Activated CD4-positive, alpha-beta T cell treated with anti-CD3 and anti-CD28 coated beads, Interleukin-2, amount 10 ng/mL, durations not matched to agents 7 days and 5 days (primary cell): ENCODE measurements around the gene MTUS2. TPM values are rescaled to one million over a fixed set of nuclear protein-coding genes. Genes with fewer than 3 reads are reported as not detected.
"Not testable (repeated sequence)": the region's sequence is repeated elsewhere in the genome, so short reads cannot be mapped to it uniquely, and the experiment has no call there.

ENCODE experiments used
- CTCF ChIA-PET: fragments of 350-600 bp; sonication (Branson Sonifier 250); formaldehyde crosslinking; loops from one replicate; lab custom pipeline; 2021; ENCODE audit warnings: antibody characterized with exemption; lab: Charles Lee
- POLR2A ChIA-PET: fragments of 350-600 bp; sonication (Branson Sonifier 250); formaldehyde crosslinking; loops from one replicate; lab custom pipeline; 2021; ENCODE audit warnings: antibody characterized with exemption; lab: Charles Lee
- DNase-seq: peaks from one replicate; pipeline ENCODE4 v3.0.0-alpha.2; 2020
- H3K27ac Mint-ChIP-seq: one replicate; pipeline ENCODE4 v1.8.0; 2021; ENCODE audit warnings: mild to moderate bottlenecking, moderate library complexity, mixed read lengths
- H3K27me3 Mint-ChIP-seq: one replicate; pipeline ENCODE4 v1.8.0; 2021; ENCODE audit warnings: mixed read lengths
- H3K36me3 Mint-ChIP-seq: one replicate; pipeline ENCODE4 v1.8.0; 2021; ENCODE audit warnings: low read depth, mixed read lengths
- H3K4me1 Mint-ChIP-seq: one replicate; pipeline ENCODE4 v1.8.0; 2021; ENCODE audit warnings: mixed read lengths
- H3K4me3 Mint-ChIP-seq: one replicate; pipeline ENCODE4 v1.8.0; 2021; ENCODE audit warnings: mild to moderate bottlenecking, moderate library complexity, mixed read lengths
- H3K9me3 Mint-ChIP-seq: one replicate; pipeline ENCODE4 v1.8.0; 2021; ENCODE audit warnings: mixed read lengths
- total RNA-seq, 2 experiments: library from RNA; stranded (reverse); gene quantifications; one replicate each; pipeline ENCODE4 v1.2.3, GENCODE V29; 2021

The MTUS2 gene
- total RNA-seq, 2 experiments from 2014 or later = not detected

- Mint-ChIP-seq H3K27me3 (peaks cover 2% of the 10 kb centered on the region), H3K4me3 (no peak overlapping the region), H3K27ac (no peak overlapping the region), H3K36me3 (no peaks in the 10 kb centered on the region), H3K4me1 (no peaks in the 10 kb centered on the region), H3K9me3 (no peaks in the 10 kb centered on the region)
- no peak for DNase-seq
- ChIA-PET CTCF (no interaction called here), POLR2A (no interaction called here)
Observed at GRCh38 chr13:28983641-28984040, 163.5 kb downstream of the MTUS2 start.

- Mint-ChIP-seq H3K27ac (no peak overlapping the region), H3K27me3 (peaks cover 2% of the 10 kb centered on the region), H3K36me3 (no peaks in the 10 kb centered on the region), H3K4me3 (no peak overlapping the region), H3K9me3 (peaks cover 2% of the 10 kb centered on the region), H3K4me1 (no peaks in the 10 kb centered on the region)
- ChIA-PET POLR2A (no interaction called here), CTCF (no interaction called here)
- DNase-seq = no peak
Observed at GRCh38 chr13:28984326-28984725, 164.2 kb downstream of the MTUS2 start.

- no peak for DNase-seq
- H3K9me3 Mint-ChIP-seq = peaks cover 3% of the 10 kb centered on the region
- H3K27ac Mint-ChIP-seq = no peak overlapping the region
- no peak overlapping the region for H3K4me3 Mint-ChIP-seq
- peaks cover 2% of the 10 kb centered on the region for H3K27me3 Mint-ChIP-seq
- no peaks in the 10 kb centered on the region for H3K4me1 Mint-ChIP-seq
- ChIA-PET CTCF (no interaction called here), POLR2A (no interaction called here)
- no peaks in the 10 kb centered on the region for H3K36me3 Mint-ChIP-seq
Observed at GRCh38 chr13:28984825-28985224, 164.7 kb downstream of the MTUS2 start.

GRCh38 chr13:28990378-28990777, 170.2 kb downstream of the MTUS2 start:
- H3K27ac Mint-ChIP-seq, H3K27me3 Mint-ChIP-seq, H3K9me3 Mint-ChIP-seq, H3K36me3 Mint-ChIP-seq, DNase-seq, CTCF ChIA-PET, H3K4me3 Mint-ChIP-seq, H3K4me1 Mint-ChIP-seq, POLR2A ChIA-PET: not testable (repeated sequence)

GRCh38 chr13:28991764-28992163, 171.6 kb downstream of the MTUS2 start:
- no peaks in the 10 kb centered on the region for H3K36me3 Mint-ChIP-seq
- no peak overlapping the region for H3K27ac Mint-ChIP-seq
- POLR2A ChIA-PET = no interaction called here
- no peak for DNase-seq
- no peaks in the 10 kb centered on the region for H3K4me1 Mint-ChIP-seq
- H3K27me3 Mint-ChIP-seq = peaks cover 2% of the 10 kb centered on the region
- H3K4me3 Mint-ChIP-seq = no peak overlapping the region
- CTCF ChIA-PET = interaction anchor here (1.3 kb wide), 1 partner anchor 17 kb away, joined by 4 read pairs; no protein-coding TSS in a partner anchor
- H3K9me3 Mint-ChIP-seq = peaks cover 7% of the 10 kb centered on the region

GRCh38 chr13:29000826-29001225, 180.7 kb downstream of the MTUS2 start:
- POLR2A ChIA-PET = no interaction called here
- CTCF ChIA-PET = no interaction called here
- no peak overlapping the region for H3K4me3 Mint-ChIP-seq
- no peaks in the 10 kb centered on the region for H3K36me3 Mint-ChIP-seq
- no peaks in the 10 kb centered on the region for H3K4me1 Mint-ChIP-seq
- H3K27ac Mint-ChIP-seq = no peak overlapping the region
- no peaks in the 10 kb centered on the region for H3K9me3 Mint-ChIP-seq
- H3K27me3 Mint-ChIP-seq = no peaks in the 10 kb centered on the region
- no peak for DNase-seq

GRCh38 chr13:29005035-29005762, 185.1 kb downstream of the MTUS2 start:
- Mint-ChIP-seq H3K36me3 (no peaks in the 10 kb centered on the region), H3K4me1 (no peaks in the 10 kb centered on the region), H3K27me3 (no peaks in the 10 kb centered on the region), H3K4me3 (no peak overlapping the region), H3K27ac (no peak overlapping the region), H3K9me3 (no peaks in the 10 kb centered on the region)
- ChIA-PET CTCF (no interaction called here), POLR2A (no interaction called here)
- no peak for DNase-seq

GRCh38 chr13:29005763-29006120, 185.6 kb downstream of the MTUS2 start:
- Mint-ChIP-seq H3K9me3 (no peaks in the 10 kb centered on the region), H3K27me3 (no peaks in the 10 kb centered on the region), H3K4me1 (no peaks in the 10 kb centered on the region), H3K27ac (no peak overlapping the region), H3K4me3 (no peak overlapping the region), H3K36me3 (no peaks in the 10 kb centered on the region)
- ChIA-PET POLR2A (no interaction called here), CTCF (no interaction called here)
- no peak for DNase-seq

- DNase-seq = no peak
- Mint-ChIP-seq H3K27ac (no peak overlapping the region), H3K36me3 (no peaks in the 10 kb centered on the region), H3K9me3 (no peaks in the 10 kb centered on the region), H3K4me1 (no peaks in the 10 kb centered on the region), H3K4me3 (no peak overlapping the region), H3K27me3 (no peaks in the 10 kb centered on the region)
- ChIA-PET POLR2A (no interaction called here), CTCF (no interaction called here)
Observed at GRCh38 chr13:29006359-29006850, 186.3 kb downstream of the MTUS2 start.

- Mint-ChIP-seq H3K9me3 (no peaks in the 10 kb centered on the region), H3K4me1 (no peaks in the 10 kb centered on the region), H3K36me3 (no peaks in the 10 kb centered on the region), H3K27me3 (no peaks in the 10 kb centered on the region), H3K27ac (no peak overlapping the region), H3K4me3 (no peak overlapping the region)
- ChIA-PET CTCF (no interaction called here), POLR2A (no interaction called here)
- no peak for DNase-seq
Observed at GRCh38 chr13:29008296-29008695, 188.2 kb downstream of the MTUS2 start.

GRCh38 chr13:29020314-29020713, 200.2 kb downstream of the MTUS2 start:
- POLR2A ChIA-PET = no interaction called here
- Mint-ChIP-seq H3K36me3 (no peaks in the 10 kb centered on the region), H3K4me3 (no peak overlapping the region), H3K4me1 (peaks cover 6% of the 10 kb centered on the region), H3K9me3 (no peaks in the 10 kb centered on the region), H3K27me3 (no peaks in the 10 kb centered on the region), H3K27ac (no peak overlapping the region)
- DNase-seq = no peak
- CTCF ChIA-PET = no interaction called here

GRCh38 chr13:29021311-29021710, 201.2 kb downstream of the MTUS2 start:
- no peaks in the 10 kb centered on the region for H3K36me3 Mint-ChIP-seq
- DNase-seq = no peak
- POLR2A ChIA-PET = no interaction called here
- no peaks in the 10 kb centered on the region for H3K9me3 Mint-ChIP-seq
- H3K27me3 Mint-ChIP-seq = no peaks in the 10 kb centered on the region
- no peak overlapping the region for H3K4me3 Mint-ChIP-seq
- H3K27ac Mint-ChIP-seq = no peak overlapping the region
- H3K4me1 Mint-ChIP-seq = peaks cover 6% of the 10 kb centered on the region
- CTCF ChIA-PET = no interaction called here

GRCh38 chr13:29021717-29022116, 201.6 kb downstream of the MTUS2 start:
- no peaks in the 10 kb centered on the region for H3K27me3 Mint-ChIP-seq
- no peaks in the 10 kb centered on the region for H3K36me3 Mint-ChIP-seq
- ChIA-PET POLR2A (no interaction called here), CTCF (no interaction called here)
- H3K9me3 Mint-ChIP-seq = no peaks in the 10 kb centered on the region
- no peak overlapping the region for H3K4me3 Mint-ChIP-seq
- H3K27ac Mint-ChIP-seq = no peak overlapping the region
- DNase-seq = no peak
- peaks cover 6% of the 10 kb centered on the region for H3K4me1 Mint-ChIP-seq

- Mint-ChIP-seq H3K9me3 (no peaks in the 10 kb centered on the region), H3K27me3 (no peaks in the 10 kb centered on the region), H3K27ac (no peak overlapping the region), H3K4me1 (peaks cover 6% of the 10 kb centered on the region), H3K36me3 (no peaks in the 10 kb centered on the region), H3K4me3 (no peak overlapping the region)
- POLR2A ChIA-PET = no interaction called here
- DNase-seq = no peak
- CTCF ChIA-PET = no interaction called here
Observed at GRCh38 chr13:29022410-29022809, 202.3 kb downstream of the MTUS2 start.
